Fibroblast of the conjunctiva (primary cell): ENCODE data around the gene CAMKK1.
"Not testable (repeated sequence)": the region's sequence is repeated elsewhere in the genome, so short reads cannot be mapped to it uniquely, and the experiment has no call there.

ENCODE experiments used
- DNase-seq: peaks from one replicate; pipeline ENCODE4 v3.0.0-alpha.2; 2010; ENCODE audit warnings: low read depth

The CAMKK1 gene

GRCh38 chr17:3879186-3879585 lies 13.7 kb downstream of the CAMKK1 start:
- DNase-seq, result no peak

GRCh38 chr17:3877220-3877619 lies 15.6 kb downstream of the CAMKK1 start:
- no peak for DNase-seq

- DNase-seq, result no peak
Measured at GRCh38 chr17:3875317-3875716, 17.5 kb downstream of the CAMKK1 start.

GRCh38 chr17:3873862-3874261 lies 19.0 kb downstream of the CAMKK1 start:
- no peak for DNase-seq

- no peak for DNase-seq
Measured at GRCh38 chr17:3870871-3871306, 22.0 kb downstream of the CAMKK1 start.

GRCh38 chr17:3867606-3868005 lies 25.2 kb downstream of the CAMKK1 start:
- no peak for DNase-seq

GRCh38 chr17:3867106-3867505 lies 25.7 kb downstream of the CAMKK1 start:
- DNase-seq, result no peak

- no peak for DNase-seq
Measured at GRCh38 chr17:3866276-3866675, 26.6 kb downstream of the CAMKK1 start.

GRCh38 chr17:3865176-3865575 lies 27.7 kb downstream of the CAMKK1 start:
- no peak for DNase-seq

GRCh38 chr17:3864534-3864933 lies 28.3 kb downstream of the CAMKK1 start:
- no peak for DNase-seq

GRCh38 chr17:3861761-3862681 lies 30.8 kb downstream of the CAMKK1 start:
- DNase-seq, result no peak

GRCh38 chr17:3860939-3861700 lies 31.7 kb downstream of the CAMKK1 start:
- DNase-seq, result no peak

- DNase-seq, result no peak
Measured at GRCh38 chr17:3859940-3860339, 32.9 kb downstream of the CAMKK1 start.

- DNase-seq, result no peak
Measured at GRCh38 chr17:3857261-3858105, 35.4 kb downstream of the CAMKK1 start.

GRCh38 chr17:3854204-3854603 lies 38.6 kb downstream of the CAMKK1 start:
- not testable (repeated sequence) for DNase-seq

- no peak for DNase-seq
Measured at GRCh38 chr17:3852561-3852960, 40.3 kb downstream of the CAMKK1 start.

- no peak for DNase-seq
Measured at GRCh38 chr17:3851461-3852100, 41.3 kb downstream of the CAMKK1 start.

- no peak for DNase-seq
Measured at GRCh38 chr17:3848229-3848835, 44.5 kb downstream of the CAMKK1 start.

GRCh38 chr17:3847165-3847670 lies 45.6 kb downstream of the CAMKK1 start:
- DNase-seq, result no peak

GRCh38 chr17:3846437-3847164 lies 46.3 kb downstream of the CAMKK1 start:
- no peak for DNase-seq
